Measurements from ENCODE around the gene CEACAM16.

DNA sequence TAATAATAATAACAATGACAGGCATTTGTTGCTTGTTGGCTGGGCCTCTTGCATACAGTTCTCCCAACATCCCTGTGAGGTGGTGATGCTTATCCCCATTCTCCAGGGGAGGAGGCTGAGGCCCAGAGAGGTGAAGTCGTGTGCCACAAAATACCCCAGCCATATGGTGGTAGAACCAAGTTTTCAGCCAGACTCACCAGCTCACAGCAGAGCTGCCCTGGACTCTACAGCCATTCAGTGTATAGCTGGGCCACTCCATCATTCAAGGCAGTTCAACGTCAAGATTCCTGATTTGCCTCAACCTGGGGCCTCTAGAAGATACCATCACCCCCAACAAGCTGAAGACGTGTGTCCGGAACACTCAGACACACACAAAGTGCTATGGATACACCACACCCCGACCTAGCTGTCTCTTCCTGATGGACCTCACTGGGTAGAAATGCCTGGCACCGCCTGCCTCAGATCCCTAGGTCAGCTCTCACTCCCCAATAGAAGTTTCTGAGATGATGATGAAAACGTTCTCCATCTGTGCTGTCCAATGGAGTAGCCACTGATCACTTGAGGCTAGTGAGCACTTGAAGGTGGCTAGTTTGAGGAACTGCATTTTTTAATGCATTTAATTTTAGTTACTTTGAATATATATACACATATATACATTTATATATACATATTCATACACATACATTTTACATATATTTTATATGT, 31.9 kb upstream of the CEACAM16 start:
- TF ChIP-seq CTCF (IDR thresholded peaks at IDR 0.05) (no peak), POLR2A (IDR thresholded peaks at IDR 0.05) (no peak)
